BE2C (cell line): Measurements from ENCODE around the gene NLGN1.
A peak's percentile ranks its signal among the peaks of the same experiment; 100 is the strongest.
"Not testable (repeated sequence)": the region's sequence is repeated elsewhere in the genome, so short reads cannot be mapped to it uniquely, and the experiment has no call there.

Experiments
- DNase-seq: peaks from one replicate; pipeline ENCODE4 v3.0.0-alpha.2; 2020
- H3K27me3 ChIP-seq: fragments of 250-450 bp; sonication (Bioruptor Pico); 2 replicates; pipeline ENCODE4 v1.5.1; 2020; ENCODE audit warnings: mild to moderate bottlenecking
- H3K36me3 ChIP-seq: fragments of 250-450 bp; sonication (Bioruptor Pico); 2 replicates; pipeline ENCODE4 v1.5.1; 2020; ENCODE audit warnings: mild to moderate bottlenecking
- H3K4me1 ChIP-seq: fragments of 250-450 bp; sonication (Bioruptor Pico); 2 replicates; pipeline ENCODE4 v1.5.1; 2020
- H3K4me3 ChIP-seq: 2 replicates; pipeline ENCODE4 v1.5.1; 2011; ENCODE audit warnings: low read depth, low read length
- H3K9me3 ChIP-seq: fragments of 250-450 bp; sonication (Bioruptor Pico); 2 replicates; pipeline ENCODE4 v1.5.1; 2020
- CTCF ChIP-seq: IDR thresholded peaks from 2 replicates; pipeline ENCODE4 v1.5.1; 2012; ENCODE audit warnings: mild to moderate bottlenecking, low read depth, low read length

Gene NLGN1

DNA sequence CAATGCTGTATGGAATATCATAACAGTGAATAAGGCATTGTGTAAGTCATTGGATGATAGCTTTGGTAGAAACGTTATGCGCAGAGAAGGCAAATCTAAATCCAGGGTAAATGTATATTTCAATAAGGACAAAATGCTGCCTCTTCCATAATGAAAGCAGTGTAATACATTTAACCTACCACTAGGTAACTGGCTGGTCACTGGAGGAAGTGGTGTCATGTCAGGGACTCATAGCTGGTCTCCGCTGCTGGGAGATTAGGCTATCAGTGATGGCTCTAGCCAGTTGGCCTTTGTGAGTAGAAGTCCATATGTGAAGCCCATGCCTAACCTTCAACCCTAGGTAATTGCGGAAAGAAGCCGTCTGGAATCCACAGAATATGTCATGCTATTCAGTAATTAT, 140.9 kb downstream of the NLGN1 start:
- no peaks in the 10 kb centered on the region for H3K9me3 ChIP-seq
- H3K27me3 ChIP-seq, result no peaks in the 10 kb centered on the region
- TF ChIP-seq CTCF, result peak; percentile 12
- no peak overlapping the region for H3K4me3 ChIP-seq
- no peaks in the 10 kb centered on the region for H3K4me1 ChIP-seq
- H3K36me3 ChIP-seq, result no peaks in the 10 kb centered on the region
- no peak for DNase-seq

GRCh38 chr3:173545590-173545989, 148.0 kb downstream of the NLGN1 start:
- H3K4me3 ChIP-seq, DNase-seq, H3K27me3 ChIP-seq, H3K36me3 ChIP-seq, H3K4me1 ChIP-seq, H3K9me3 ChIP-seq: not testable (repeated sequence)

- H3K9me3 ChIP-seq, result no peaks in the 10 kb centered on the region
- TF ChIP-seq CTCF, result no peak
These were observed 149.5 kb downstream of the NLGN1 start for GRCh38 chr3:173547070-173547469.

DNA sequence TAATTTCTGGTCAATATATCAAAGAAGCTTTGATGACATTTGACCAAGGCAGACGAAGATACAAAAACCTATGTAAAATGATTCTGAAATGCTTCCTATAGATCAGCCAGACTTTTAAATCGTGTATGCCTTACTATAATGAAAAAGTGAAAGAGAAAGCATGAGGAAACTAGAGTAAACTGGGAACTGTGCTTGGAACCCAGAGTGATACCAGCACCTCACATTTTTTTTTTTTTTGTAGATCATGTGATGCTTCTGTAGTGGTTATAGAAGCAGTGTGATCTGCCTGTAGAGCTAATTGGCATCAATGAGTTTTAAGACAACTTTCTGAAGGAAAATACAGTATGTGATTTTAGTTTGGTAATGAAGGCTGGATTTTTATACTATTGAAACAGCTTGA, 150.7 kb downstream of the NLGN1 start:
- H3K9me3 ChIP-seq, result no peaks in the 10 kb centered on the region
- H3K4me3 ChIP-seq, result no peak overlapping the region
- DNase-seq, result no peak

More at GRCh38 chr3:173547070-173547469, 149.5 kb downstream of the NLGN1 start:
- Histone ChIP-seq H3K36me3 (no peaks in the 10 kb centered on the region), H3K4me1 (no peaks in the 10 kb centered on the region), H3K27me3 (no peaks in the 10 kb centered on the region; the same call in 1 of the 2 replicates), H3K4me3 (no peak overlapping the region)
- no peak for DNase-seq

GRCh38 chr3:173552526-173552925, 155.0 kb downstream of the NLGN1 start:
- H3K4me1 ChIP-seq, result no peaks in the 10 kb centered on the region
- H3K36me3 ChIP-seq, result no peaks in the 10 kb centered on the region
- no peak overlapping the region for H3K4me3 ChIP-seq
- no peak for DNase-seq
- TF ChIP-seq CTCF, result no peak
- no peaks in the 10 kb centered on the region for H3K9me3 ChIP-seq
- no peaks in the 10 kb centered on the region; the same call in 1 of the 2 replicates for H3K27me3 ChIP-seq

More for the DNA sequence above, 150.7 kb downstream of the NLGN1 start:
- no peaks in the 10 kb centered on the region for H3K4me1 ChIP-seq
- H3K27me3 ChIP-seq, result no peaks in the 10 kb centered on the region; the same call in 1 of the 2 replicates
- TF ChIP-seq CTCF, result no peak
- no peaks in the 10 kb centered on the region for H3K36me3 ChIP-seq

DNA sequence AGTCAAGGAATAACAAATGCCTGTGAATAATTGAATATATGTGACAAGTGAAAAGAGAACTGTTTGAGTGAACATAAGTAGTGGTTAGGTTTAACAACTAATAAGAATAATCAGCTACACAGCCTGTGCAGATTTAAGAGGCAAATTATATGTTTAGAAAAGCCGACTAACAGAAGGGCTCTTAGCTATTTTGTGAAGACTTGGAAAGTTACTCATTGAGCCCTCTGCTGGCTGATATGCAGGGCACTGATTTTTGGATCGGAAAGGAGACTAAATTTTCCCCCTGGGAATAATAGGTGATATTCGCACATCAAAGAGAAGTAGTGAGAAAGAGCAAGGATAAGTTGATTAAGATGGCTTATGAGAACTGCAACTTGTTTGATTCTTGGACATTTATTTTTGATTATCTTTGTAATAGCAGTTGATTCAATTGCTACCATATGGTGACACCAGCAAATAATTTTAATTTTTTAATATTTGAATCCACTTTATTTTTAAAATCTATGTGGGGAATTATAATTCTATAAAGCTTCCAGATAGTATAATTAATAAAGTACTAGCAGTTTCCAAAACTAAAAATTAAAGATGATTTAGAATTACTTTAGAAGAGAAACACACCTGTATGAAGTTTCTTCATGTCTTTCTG, 156.2 kb downstream of the NLGN1 start:
- Histone ChIP-seq H3K36me3 (no peaks in the 10 kb centered on the region), H3K9me3 (no peaks in the 10 kb centered on the region), H3K4me3 (no peak overlapping the region), H3K27me3 (no peaks in the 10 kb centered on the region; the same call in 1 of the 2 replicates), H3K4me1 (no peaks in the 10 kb centered on the region)
- peak; percentile 59 for TF ChIP-seq CTCF
- DNase-seq, result peak; percentile 8
